ENCODE measurements around the gene ZNF148. TPM values are rescaled to one million over a fixed set of nuclear protein-coding genes. Genes with fewer than 3 reads are reported as not detected.

Gene ZNF148
- total RNA-seq, 6 donors from 2014 or later = 24.5 to 42.9 (median 32.8) TPM

GRCh38 chr3:125211523-125212090, 163.5 kb downstream of the ZNF148 start:
- H3K4me3 ChIP-seq = peak overlapping the region in 3 of 4 donors; percentile 58 to 68 (median 68)
- H3K27me3 ChIP-seq = peaks cover 0 to 17% (median 8%) of the 10 kb centered on the region in 4 donors
- TF ChIP-seq CTCF (IDR thresholded peaks at IDR 0.05) = no peak
- no peak for TF ChIP-seq POLR2AphosphoS5 (IDR thresholded peaks at IDR 0.05)
- no peak for TF ChIP-seq POLR2A (IDR thresholded peaks at IDR 0.05)
- no peak for TF ChIP-seq EP300 (IDR thresholded peaks at IDR 0.05)
- no peaks in the 10 kb centered on the region for H3K36me3 ChIP-seq
- WGBS, 2 donors = 56 to 61% methylated on average over 8 to 11 of the region's 11 CpGs
- DNase-seq (no peak), ATAC-seq (ENCODE audit: low FRiP score in 2 of 2) (peak in 1 of 2 donors; percentile 45)
- peak overlapping the region in 1 of 4 donors; percentile 48 for H3K27ac ChIP-seq
- no peaks in the 10 kb centered on the region for H3K9me3 ChIP-seq
- H3K4me1 ChIP-seq = peaks cover 9 to 21% (median 15%) of the 10 kb centered on the region in 4 donors

- no peak for DNase-seq
- WGBS, 2 donors = 94 to 100% methylated on average over 1 of the region's 1 CpG
- Histone ChIP-seq H3K27me3 (peaks cover 0 to 15% (median 6%) of the 10 kb centered on the region in 4 donors), H3K4me3 (no peak overlapping the region), H3K9me3 (no peaks in the 10 kb centered on the region), H3K27ac (no peak overlapping the region), H3K36me3 (no peaks in the 10 kb centered on the region), H3K4me1 (peaks cover 9 to 19% (median 12%) of the 10 kb centered on the region in 4 donors)
- no peak for TF ChIP-seq POLR2AphosphoS5 (IDR thresholded peaks at IDR 0.05)
- TF ChIP-seq EP300 (IDR thresholded peaks at IDR 0.05) = no peak
- no peak for TF ChIP-seq POLR2A (IDR thresholded peaks at IDR 0.05)
- no peak for TF ChIP-seq CTCF (IDR thresholded peaks at IDR 0.05)
- no peak for ATAC-seq (ENCODE audit: low FRiP score in 2 of 2)
These were observed 167.1 kb downstream of the ZNF148 start for GRCh38 chr3:125207949-125208568.

GRCh38 chr3:125207507-125207906, 167.6 kb downstream of the ZNF148 start:
- no peak overlapping the region for H3K4me3 ChIP-seq
- WGBS, 2 donors = 79 to 87% methylated on average over 7 of the region's 7 CpGs
- H3K27me3 ChIP-seq = peaks cover 0 to 9% (median 3%) of the 10 kb centered on the region in 4 donors
- no peak for ATAC-seq (ENCODE audit: low FRiP score in 2 of 2)
- no peaks in the 10 kb centered on the region for H3K36me3 ChIP-seq
- no peak for DNase-seq
- TF ChIP-seq POLR2AphosphoS5 (IDR thresholded peaks at IDR 0.05) (no peak), EP300 (IDR thresholded peaks at IDR 0.05) (no peak)
- no peak overlapping the region for H3K27ac ChIP-seq
- H3K4me1 ChIP-seq = peaks cover 3 to 13% (median 7%) of the 10 kb centered on the region in 4 donors
- H3K9me3 ChIP-seq = no peaks in the 10 kb centered on the region

- TF ChIP-seq CTCF (IDR thresholded peaks at IDR 0.05) (no peak), EP300 (IDR thresholded peaks at IDR 0.05) (no peak), POLR2A (IDR thresholded peaks at IDR 0.05) (no peak), POLR2AphosphoS5 (IDR thresholded peaks at IDR 0.05) (no peak)
- ATAC-seq (ENCODE audit: low FRiP score in 2 of 2) = no peak
- WGBS, 2 donors = 75 to 89% methylated on average over 6 of the region's 6 CpGs
These were observed 168.2 kb downstream of the ZNF148 start for GRCh38 chr3:125206934-125207333.

GRCh38 chr3:125203731-125204130, 171.4 kb downstream of the ZNF148 start:
- H3K4me3 ChIP-seq = no peak overlapping the region
- ATAC-seq (ENCODE audit: low FRiP score in 2 of 2) (no peak), DNase-seq (no peak)
- no peak overlapping the region for H3K27ac ChIP-seq
- H3K27me3 ChIP-seq = no peaks in the 10 kb centered on the region
- H3K9me3 ChIP-seq = no peaks in the 10 kb centered on the region
- H3K4me1 ChIP-seq = no peaks in the 10 kb centered on the region
- H3K36me3 ChIP-seq = no peaks in the 10 kb centered on the region
- TF ChIP-seq POLR2AphosphoS5 (IDR thresholded peaks at IDR 0.05) (no peak), POLR2A (IDR thresholded peaks at IDR 0.05) (no peak), CTCF (IDR thresholded peaks at IDR 0.05) (no peak), EP300 (IDR thresholded peaks at IDR 0.05) (no peak)

More at GRCh38 chr3:125206934-125207333, 168.2 kb downstream of the ZNF148 start:
- DNase-seq = no peak
- Histone ChIP-seq H3K27me3 (peaks cover 0 to 4% (median under 1%) of the 10 kb centered on the region in 4 donors), H3K36me3 (no peaks in the 10 kb centered on the region), H3K4me3 (no peak overlapping the region), H3K9me3 (no peaks in the 10 kb centered on the region), H3K4me1 (peaks cover 0 to 7% (median 2%) of the 10 kb centered on the region in 4 donors), H3K27ac (no peak overlapping the region)

All from upper lobe of left lung (tissue), 6 donors.